GM21367 (cell line): Measurements from ENCODE around the gene WNT11.

Source experiments
- ATAC-seq: cut with Tn5 transposase; IDR thresholded peaks from one replicate; pipeline ENCODE4 v1.9.1; 2021; ENCODE audit not compliant: unreplicated experiment

The WNT11 gene

GRCh38 chr11:76156971-76157427, 49.3 kb downstream of the WNT11 start:
- no peak for ATAC-seq

GRCh38 chr11:76155500-76156227, 50.6 kb downstream of the WNT11 start:
- no peak for ATAC-seq

DNA sequence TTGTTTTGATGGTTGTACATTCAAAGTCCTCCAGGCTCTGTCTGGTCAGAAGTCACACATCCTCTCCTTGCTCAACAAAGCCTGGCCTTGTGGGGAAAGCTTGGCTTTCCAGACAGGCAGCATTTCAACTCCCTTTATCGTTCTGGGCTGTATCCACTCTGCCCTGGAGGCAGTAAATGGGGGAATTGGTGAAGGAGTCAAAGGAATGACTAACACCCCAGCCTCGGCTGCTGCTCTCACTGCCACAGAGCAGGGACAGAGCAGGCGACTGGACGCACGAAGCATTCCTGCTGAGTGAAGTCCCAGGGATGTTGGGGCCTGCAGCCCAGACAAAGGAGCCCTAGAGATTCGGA, 52.8 kb downstream of the WNT11 start:
- ATAC-seq = no peak

DNA sequence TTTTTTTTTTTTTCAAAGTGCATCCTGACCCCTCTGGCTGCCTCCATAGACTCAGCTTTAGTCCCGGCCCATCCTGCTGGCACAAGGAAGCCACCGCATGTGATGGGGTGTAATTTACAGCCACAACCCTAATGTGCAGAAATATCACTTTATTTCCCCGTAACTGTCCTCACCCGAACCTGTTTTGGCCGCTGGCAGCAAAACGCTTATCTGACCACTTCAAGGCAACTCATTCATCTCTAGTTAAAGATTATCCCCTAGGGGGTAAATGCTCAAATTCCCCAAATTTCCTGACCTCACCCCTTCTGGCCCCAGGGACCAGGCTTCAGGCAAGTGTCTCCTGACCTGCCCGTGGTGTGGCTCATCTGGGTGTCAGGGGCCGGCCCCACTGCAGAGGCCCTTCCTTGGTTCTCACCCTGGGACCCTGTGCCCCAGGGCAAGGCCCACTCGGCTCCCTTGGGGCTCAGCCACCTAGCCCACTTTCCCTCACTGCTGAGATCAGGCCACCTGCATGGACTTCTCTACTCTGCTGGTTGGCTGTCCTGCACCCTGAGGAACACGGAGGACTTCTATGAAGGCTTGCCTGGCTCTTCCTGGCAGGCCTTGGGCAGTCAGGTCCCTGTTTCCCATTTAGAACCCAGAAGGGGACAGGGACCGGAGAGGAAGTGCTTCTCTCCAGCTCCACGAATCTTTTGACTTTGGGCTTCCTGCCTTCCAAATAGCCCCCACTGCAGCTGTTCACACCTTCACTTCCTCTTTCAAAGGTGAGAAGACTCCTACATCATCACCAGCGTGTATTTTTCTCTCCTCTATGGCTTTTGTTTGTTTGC, 53.3 kb downstream of the WNT11 start:
- ATAC-seq = peak; percentile 43

DNA sequence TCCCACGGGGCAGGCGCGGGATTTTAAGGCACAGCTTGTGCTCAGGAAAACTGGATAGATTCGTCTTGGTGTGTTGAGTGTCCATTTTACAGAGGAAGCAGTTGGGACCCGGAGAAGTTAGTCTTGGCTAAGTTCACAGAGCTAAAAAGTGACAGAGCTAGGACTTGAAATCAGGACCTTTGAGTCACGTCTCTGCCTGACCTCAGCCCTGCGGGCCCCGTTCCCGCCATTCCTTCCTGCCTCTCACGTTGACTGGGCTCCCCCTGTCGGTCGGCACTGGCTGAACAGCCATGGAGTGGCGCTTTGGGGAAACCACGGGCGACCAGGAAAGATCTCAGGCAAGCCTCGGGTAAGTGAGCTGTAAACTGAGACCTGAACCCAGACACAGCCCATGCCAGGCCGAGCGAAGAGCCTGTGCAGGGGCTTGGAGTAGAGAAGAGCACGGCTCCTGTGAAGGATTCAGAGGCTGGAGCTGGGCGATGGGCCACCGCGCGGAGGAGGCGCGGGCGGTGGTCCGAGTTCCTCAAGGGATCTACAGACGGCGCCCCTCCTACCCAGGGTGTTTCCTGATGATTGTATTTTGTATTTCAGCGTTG, 54.1 kb downstream of the WNT11 start:
- no peak for ATAC-seq

GRCh38 chr11:76151556-76152085, 54.7 kb downstream of the WNT11 start:
- ATAC-seq = no peak

DNA sequence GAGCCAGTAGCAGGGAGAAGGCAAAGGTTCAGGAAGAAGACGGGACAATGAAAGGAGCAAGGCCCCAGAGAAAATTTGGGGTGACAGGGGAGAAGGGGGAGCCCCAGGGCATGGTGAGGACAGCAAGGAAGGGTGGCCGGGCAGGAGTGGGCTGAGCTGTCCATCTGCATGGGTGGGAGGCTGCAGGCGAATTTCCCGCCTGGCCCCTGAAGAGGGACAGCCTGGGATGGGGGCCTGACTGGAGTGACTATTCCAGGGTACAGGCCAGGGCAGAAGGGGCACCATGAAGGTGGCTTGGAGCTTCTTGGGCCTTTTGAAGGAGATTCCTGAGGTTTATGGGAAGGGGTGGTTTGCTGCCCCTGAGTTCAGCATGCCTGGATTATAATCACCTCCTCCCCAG, 56.2 kb downstream of the WNT11 start:
- no peak for ATAC-seq

DNA sequence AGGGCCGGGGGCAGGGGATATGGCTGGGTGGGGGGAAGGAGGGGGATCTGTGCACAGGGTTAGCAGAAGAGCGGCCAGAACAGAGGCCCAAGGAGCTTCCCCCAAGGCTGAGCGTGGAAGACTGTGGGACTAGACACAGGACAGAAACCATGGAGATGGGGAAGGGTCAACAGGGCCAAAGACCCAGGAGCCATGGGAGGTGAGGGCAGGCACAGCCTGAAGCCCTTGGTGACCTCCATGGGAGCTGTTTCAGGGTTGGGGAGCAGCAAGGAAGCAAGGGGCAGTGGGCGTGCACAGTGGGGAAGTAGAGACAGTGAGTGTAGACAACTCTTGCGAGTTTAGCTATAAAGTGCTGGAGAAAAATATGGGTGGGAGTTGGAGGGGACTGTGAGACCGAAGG, 56.6 kb downstream of the WNT11 start:
- no peak for ATAC-seq

- ATAC-seq = no peak
Measured at GRCh38 chr11:76148941-76149613, 57.2 kb downstream of the WNT11 start.

- ATAC-seq = no peak
Measured at GRCh38 chr11:76148231-76148630, 58.1 kb downstream of the WNT11 start.

- no peak for ATAC-seq
Measured at GRCh38 chr11:76147106-76147740, 59.1 kb downstream of the WNT11 start.

GRCh38 chr11:76143274-76143673, 63.0 kb downstream of the WNT11 start:
- no peak for ATAC-seq

DNA sequence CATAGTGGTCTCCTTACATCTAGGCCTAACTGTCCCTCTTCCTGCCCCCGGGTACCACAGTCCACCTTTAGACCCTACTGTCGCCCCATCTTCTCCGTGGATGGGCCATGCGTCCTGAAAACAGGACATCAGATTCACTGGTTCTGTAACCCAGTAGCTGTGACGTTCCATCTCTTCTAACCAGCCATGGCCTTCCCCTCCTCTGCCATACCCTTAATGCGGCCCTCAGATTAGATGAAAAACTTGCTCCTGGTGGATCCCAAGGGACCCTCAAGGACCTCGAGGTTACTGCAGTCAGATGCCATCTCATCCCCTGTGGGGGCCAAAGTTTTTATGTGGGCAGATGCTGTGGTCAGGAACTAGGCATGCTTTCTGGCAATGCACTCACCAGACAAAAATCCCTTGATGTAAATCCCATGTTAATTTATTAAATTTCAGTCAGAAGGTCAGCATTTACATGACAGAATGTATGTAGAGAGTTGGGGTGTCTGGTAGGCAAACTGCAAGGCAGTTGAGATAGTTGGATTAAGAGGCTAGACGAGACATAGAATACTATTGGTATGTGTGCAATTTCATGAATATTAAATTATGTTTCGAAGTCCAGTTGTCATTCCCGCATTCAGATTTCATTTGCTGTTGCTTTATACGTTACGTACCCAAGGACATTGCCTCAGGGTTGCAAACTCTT, 64.3 kb downstream of the WNT11 start:
- ATAC-seq = no peak

- no peak for ATAC-seq
Measured at GRCh38 chr11:76140912-76141574, 65.3 kb downstream of the WNT11 start.

DNA sequence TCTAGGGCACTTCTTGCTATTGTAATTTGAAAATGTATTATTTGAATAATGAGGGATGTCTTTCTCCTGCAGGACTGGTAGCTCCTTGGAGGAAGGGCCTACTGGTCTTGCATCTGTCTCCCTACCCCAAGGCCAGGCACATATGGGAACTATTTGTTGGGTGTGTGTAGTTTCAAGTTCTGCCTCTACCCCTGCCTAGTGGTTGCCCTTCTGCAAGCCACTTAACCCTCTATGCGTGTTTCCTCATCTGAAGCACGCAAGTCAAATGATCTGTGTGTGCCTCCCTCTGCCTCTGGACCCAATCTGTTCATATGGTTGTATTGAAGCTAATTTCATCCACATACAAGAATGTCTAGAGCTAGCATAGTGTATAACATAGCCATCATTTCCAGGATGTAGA, 67.0 kb downstream of the WNT11 start:
- no peak for ATAC-seq
